Stimulated activated memory B cell treated with anti-CD40 and anti-IgM and Interleukin-4, amounts not matched to agents 10 μg/mL and 1 μg/mL and 100 μg/mL, for 72 hours (primary cell): ENCODE results near the gene CSNK2A3.

Source experiments
- ATAC-seq: fragments of 150-1000 bp; cut with Tn5 transposase; 2 replicates; pipeline ENCODE4 v1.10.0; 2021
- H3K27ac Mint-ChIP-seq: one replicate; pipeline ENCODE4 v1.8.0; 2022; ENCODE audit warnings: mild to moderate bottlenecking, mixed read lengths
- H3K27me3 Mint-ChIP-seq: one replicate; pipeline ENCODE4 v1.8.0; 2022; ENCODE audit warnings: mixed read lengths
- H3K36me3 Mint-ChIP-seq: one replicate; pipeline ENCODE4 v1.8.0; 2022; ENCODE audit warnings: mixed read lengths
- H3K4me1 Mint-ChIP-seq: one replicate; pipeline ENCODE4 v1.8.0; 2022; ENCODE audit warnings: mixed read lengths
- H3K4me3 Mint-ChIP-seq: one replicate; pipeline ENCODE4 v1.8.0; 2022; ENCODE audit warnings: mild to moderate bottlenecking, moderate library complexity, mixed read lengths
- H3K9me3 Mint-ChIP-seq: one replicate; pipeline ENCODE4 v1.8.0; 2022; ENCODE audit warnings: mixed read lengths

The CSNK2A3 gene

DNA sequence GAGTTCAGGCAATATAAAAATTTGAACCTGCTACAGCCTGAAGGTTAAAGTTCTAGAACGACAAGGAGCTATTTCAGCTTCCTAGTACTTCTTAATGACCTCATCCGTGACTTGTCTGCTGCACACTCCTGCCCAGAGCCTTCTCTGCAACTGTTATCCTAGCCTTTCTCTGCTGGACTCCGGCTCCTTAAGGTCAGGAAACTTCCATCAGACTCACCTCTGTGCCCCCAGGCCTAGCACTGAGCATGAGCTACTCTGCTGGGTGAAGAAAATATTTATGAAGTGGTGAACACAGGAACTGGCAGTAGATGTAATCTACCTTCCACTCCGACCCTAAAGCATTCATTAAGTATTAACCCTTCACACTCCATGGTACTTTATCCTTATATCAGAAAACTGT, 18.4 kb downstream of the CSNK2A3 start:
- no peaks in the 10 kb centered on the region for H3K4me1 Mint-ChIP-seq
- no peaks in the 10 kb centered on the region for H3K36me3 Mint-ChIP-seq
- no peak overlapping the region for H3K4me3 Mint-ChIP-seq
- ATAC-seq, result no peak
- H3K27me3 Mint-ChIP-seq, result peaks cover 20% of the 10 kb centered on the region
- no peaks in the 10 kb centered on the region for H3K9me3 Mint-ChIP-seq
- no peak overlapping the region for H3K27ac Mint-ChIP-seq

DNA sequence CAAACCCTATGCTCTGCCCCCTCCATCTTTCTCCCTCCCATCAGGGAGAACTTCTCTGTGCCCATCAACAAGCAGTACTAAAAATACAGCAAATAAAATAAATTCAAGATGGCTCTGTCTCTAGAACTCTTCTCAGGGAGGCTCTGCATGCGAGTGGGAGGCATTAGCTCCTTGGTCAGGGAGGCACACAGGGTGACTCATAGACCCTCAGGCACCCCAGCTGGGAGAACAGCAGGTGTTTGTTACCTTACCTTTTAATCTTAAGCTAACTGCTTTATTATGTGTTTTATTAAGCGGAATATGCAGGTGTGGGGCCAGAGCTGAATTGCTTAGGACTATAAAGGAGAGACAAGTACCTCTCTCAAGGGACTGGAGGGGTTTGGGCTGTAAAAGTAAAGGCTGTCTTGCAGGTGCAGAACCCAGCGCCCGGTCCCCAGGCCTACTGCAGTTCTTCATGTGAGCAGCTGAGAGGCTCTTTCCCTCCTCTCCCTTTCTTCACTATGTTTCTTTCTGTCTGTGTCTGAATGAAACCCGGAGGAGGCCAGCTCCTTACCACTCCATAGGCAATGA, 20.8 kb downstream of the CSNK2A3 start:
- Mint-ChIP-seq H3K9me3 (no peaks in the 10 kb centered on the region), H3K27me3 (peaks cover 3% of the 10 kb centered on the region), H3K4me3 (no peak overlapping the region), H3K27ac (no peak overlapping the region), H3K36me3 (no peaks in the 10 kb centered on the region), H3K4me1 (no peaks in the 10 kb centered on the region)
- no peak for ATAC-seq

DNA sequence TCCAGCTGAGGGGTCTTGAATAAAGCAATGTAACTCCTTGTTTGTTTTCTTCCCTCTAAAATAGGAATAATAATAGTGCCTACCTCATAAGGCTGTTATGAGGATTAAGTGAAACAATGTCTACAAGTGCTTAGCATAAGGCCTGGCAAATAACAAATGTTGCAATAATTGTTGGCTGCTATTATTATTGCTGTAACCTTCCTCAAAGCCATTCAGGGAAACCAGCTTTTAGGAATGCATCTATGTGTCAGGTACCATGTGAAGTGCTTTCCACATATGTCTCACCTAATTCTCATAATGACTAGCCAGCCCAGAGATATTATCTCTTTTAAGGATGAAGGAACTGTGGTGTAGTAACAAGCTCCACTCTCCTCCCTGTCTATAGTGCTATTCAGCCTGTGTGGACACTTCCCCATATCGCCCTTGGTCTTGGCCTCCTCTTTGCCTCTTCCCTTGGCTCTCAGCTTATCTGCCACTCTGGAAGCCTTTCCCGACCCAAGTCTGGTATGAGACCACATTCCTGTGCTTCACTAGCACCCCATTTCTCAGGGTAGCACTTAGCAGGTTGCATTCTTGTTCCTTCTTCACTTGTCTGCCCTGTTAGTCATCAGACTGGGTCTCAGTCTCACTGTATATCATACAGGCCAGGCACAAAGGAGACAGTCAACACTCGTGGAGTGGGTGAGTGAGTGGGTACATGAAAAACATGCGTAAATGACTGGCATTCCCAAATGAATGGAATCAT, 23.8 kb downstream of the CSNK2A3 start:
- Mint-ChIP-seq H3K36me3 (no peaks in the 10 kb centered on the region), H3K4me1 (no peaks in the 10 kb centered on the region), H3K27ac (no peak overlapping the region), H3K27me3 (no peaks in the 10 kb centered on the region), H3K4me3 (no peak overlapping the region), H3K9me3 (peaks cover 3% of the 10 kb centered on the region)
- no peak for ATAC-seq

DNA sequence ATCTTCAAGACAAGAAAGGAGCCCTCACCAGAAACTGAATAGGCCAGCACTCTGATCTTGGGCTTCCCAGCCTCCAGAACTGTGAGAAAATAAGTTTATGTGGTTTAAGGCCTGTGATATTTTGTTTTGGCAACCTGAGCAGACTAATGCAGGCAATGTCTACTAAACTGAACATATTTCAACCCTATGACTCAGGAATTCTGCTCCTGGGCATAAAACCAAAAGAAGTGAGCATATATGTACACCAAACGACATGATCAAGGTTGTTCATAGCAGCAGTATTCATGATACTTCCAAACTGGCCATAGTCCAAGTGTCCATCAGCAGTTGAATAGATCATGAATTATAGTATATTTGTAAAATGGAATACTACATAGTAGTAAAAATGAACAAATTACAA, 29.0 kb downstream of the CSNK2A3 start:
- no peak overlapping the region for H3K27ac Mint-ChIP-seq

DNA sequence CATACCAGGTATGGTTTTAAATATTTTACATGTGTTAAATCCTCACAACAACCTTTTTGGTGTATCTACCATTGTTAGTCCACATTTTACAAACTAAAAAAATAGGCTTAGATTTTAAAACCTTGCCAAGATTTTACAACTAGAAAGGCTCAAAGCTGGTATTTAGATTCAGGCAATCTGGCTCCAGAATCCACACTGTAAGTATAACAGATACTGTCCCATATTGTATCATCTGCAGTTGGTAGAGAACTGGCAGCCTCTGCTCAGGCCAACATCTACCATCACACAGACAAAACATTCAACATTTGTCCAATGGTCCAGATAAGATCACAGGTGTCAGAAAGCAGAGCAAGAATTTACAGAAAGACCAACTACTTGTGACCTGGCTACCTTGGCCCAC, 30.9 kb downstream of the CSNK2A3 start:
- Mint-ChIP-seq H3K4me3 (no peak overlapping the region), H3K36me3 (peaks cover 7% of the 10 kb centered on the region), H3K4me1 (peaks cover 21% of the 10 kb centered on the region), H3K27ac (no peak overlapping the region), H3K9me3 (peaks cover 10% of the 10 kb centered on the region), H3K27me3 (peaks cover 9% of the 10 kb centered on the region)
- ATAC-seq, result no peak

More for the DNA sequence above, 29.0 kb downstream of the CSNK2A3 start:
- ATAC-seq, result no peak
- Mint-ChIP-seq H3K4me3 (no peak overlapping the region), H3K36me3 (peaks cover 7% of the 10 kb centered on the region), H3K4me1 (peaks cover 2% of the 10 kb centered on the region), H3K9me3 (peaks cover 10% of the 10 kb centered on the region), H3K27me3 (peaks cover 9% of the 10 kb centered on the region)

DNA sequence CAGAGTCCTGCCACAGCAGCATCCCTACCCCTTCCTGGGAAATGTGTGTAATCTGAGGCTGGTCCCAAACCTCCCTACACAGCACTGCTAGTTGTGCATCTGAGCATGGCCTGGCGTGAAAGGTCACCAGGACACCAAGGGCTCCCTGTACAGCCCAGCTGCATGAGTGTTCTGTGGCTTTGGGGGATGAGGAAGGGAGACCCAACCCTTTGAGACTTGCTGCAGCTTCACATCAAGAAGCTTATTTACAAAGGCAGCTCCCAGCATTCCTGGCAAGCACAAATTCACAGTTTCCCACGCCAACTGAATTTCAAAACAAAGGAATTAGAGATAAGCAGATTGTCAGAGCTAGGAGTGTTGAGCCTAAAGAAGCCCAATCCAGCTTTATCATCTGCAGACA, 32.2 kb downstream of the CSNK2A3 start:
- H3K27me3 Mint-ChIP-seq, result peaks cover 9% of the 10 kb centered on the region
- peaks cover 7% of the 10 kb centered on the region for H3K36me3 Mint-ChIP-seq
- no peak for ATAC-seq
- peaks cover 10% of the 10 kb centered on the region for H3K9me3 Mint-ChIP-seq
- H3K4me3 Mint-ChIP-seq, result no peak overlapping the region
- peaks cover 21% of the 10 kb centered on the region for H3K4me1 Mint-ChIP-seq
- peak overlapping the region; percentile 59 for H3K27ac Mint-ChIP-seq

DNA sequence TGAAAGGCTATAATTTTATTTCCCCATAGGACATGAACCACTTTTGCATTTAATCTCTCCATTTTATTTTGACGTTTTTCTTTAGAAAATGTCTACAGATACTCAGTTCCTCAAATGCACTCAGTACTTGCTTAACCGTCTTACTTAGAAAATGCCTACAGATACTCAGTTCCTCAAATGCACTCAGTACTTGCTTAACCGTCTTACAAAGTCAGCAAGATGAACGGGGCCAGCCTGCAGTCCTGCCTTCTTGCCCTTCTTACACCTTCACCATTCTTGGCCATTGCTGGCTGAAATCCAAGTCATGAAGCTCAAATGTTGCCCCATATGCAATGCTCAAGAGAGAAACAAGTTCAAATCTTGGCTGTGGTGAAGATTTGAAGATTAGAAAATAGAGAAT, 34.1 kb downstream of the CSNK2A3 start:
- peak; percentile 95 for ATAC-seq
- H3K4me1 Mint-ChIP-seq, result peaks cover 21% of the 10 kb centered on the region
- H3K27ac Mint-ChIP-seq, result peak overlapping the region; percentile 82
- no peak overlapping the region for H3K4me3 Mint-ChIP-seq
- peaks cover 7% of the 10 kb centered on the region for H3K36me3 Mint-ChIP-seq
- peaks cover 9% of the 10 kb centered on the region for H3K27me3 Mint-ChIP-seq
- peaks cover 7% of the 10 kb centered on the region for H3K9me3 Mint-ChIP-seq

DNA sequence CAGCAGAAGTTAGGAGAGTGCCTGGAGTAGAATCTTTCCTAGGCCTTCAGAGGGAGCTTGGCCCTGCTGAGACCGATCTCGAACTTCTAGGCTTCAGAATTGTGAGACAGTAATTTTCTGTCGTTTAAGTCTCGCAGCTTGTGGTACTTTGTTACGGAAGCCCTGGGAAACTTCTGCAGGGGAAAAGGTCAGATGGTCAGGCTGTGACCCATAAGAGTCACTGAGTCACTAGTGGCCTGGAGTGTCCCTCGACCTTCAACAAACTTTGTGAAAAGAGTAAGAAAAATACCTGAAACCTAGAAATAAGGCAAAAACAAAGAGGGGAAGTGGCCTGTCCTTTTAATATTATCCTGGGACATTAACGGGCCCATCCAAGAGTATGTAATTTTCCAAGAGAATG, 34.6 kb downstream of the CSNK2A3 start:
- peaks cover 4% of the 10 kb centered on the region for H3K9me3 Mint-ChIP-seq
- H3K4me1 Mint-ChIP-seq, result peaks cover 21% of the 10 kb centered on the region
- peak overlapping the region; percentile 82 for H3K27ac Mint-ChIP-seq

DNA sequence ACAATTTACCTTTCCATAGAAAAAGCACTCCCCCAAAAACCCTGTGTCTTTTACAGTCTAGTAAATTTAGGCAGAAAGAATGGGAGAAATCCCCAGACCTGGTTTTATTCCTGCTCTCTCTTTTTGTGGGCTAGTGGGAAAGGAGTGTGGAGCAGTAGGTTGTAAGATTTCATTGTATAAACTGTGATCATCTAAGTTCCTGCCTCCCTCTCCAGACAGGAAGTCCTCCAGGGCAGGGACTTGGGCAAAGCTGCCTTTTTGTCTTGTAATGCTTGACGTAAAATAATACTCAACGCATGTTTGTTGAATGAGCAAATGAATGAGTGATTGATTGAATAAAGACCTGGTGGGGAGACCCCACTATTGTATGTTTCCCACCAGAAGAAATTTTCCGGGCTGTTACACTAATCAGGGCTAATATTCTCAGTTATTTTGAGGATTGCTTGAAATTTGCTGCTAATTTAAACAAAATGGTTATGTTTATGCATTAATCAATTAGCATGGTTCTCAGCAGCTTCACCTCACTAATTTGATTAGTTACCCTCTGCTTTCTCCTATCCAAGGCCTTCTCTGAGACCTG, 36.3 kb downstream of the CSNK2A3 start:
- Mint-ChIP-seq H3K9me3 (no peaks in the 10 kb centered on the region), H3K4me1 (peaks cover 21% of the 10 kb centered on the region), H3K36me3 (no peaks in the 10 kb centered on the region), H3K4me3 (no peak overlapping the region), H3K27me3 (peaks cover 9% of the 10 kb centered on the region), H3K27ac (no peak overlapping the region)
- no peak for ATAC-seq

More for the DNA sequence above, 34.6 kb downstream of the CSNK2A3 start:
- peak; percentile 68 for ATAC-seq
- Mint-ChIP-seq H3K36me3 (peaks cover 6% of the 10 kb centered on the region), H3K27me3 (peaks cover 9% of the 10 kb centered on the region), H3K4me3 (peak overlapping the region; percentile 15)

DNA sequence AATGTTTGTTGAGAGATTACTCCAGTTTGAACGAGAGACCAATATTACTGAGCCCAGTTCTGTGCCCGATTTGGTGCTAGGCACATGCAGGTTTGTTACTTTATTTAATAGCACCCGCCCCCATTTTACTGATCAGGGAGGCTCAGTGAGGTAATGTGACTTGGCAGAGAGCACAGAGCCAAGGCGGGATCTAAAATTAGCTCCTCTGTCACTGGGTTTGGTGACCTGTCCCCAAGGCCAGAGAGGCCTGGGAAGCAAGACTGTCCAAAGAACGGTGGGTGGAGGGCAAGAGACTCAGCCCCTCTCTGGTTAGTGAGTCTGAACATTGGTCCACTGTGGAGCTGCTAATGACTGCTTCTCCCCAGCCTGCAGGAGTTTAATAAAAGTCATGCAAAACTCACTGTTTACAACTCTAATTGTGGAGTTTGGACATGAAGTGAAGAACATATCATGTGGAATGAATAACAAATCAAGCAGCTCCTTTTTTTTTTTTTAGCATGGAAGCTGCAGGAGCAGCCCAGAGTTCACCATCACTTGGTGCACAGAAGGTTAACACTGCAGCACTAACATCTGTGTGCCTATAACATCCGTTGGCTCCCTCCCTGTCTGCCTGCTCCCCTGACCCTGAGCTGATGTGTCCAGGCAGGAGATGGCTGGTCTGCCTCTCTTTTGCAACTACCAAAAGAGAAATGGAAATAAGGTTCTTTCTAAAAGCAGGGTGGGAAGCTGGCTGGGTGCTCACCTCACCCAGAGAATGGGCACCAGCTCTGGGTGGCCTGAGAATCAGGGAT, 39.0 kb downstream of the CSNK2A3 start:
- H3K4me3 Mint-ChIP-seq, result no peak overlapping the region
- no peaks in the 10 kb centered on the region for H3K36me3 Mint-ChIP-seq
- H3K27ac Mint-ChIP-seq, result no peak overlapping the region
- peaks cover 19% of the 10 kb centered on the region for H3K4me1 Mint-ChIP-seq
- H3K27me3 Mint-ChIP-seq, result no peaks in the 10 kb centered on the region
- no peak for ATAC-seq
- peaks cover 14% of the 10 kb centered on the region for H3K9me3 Mint-ChIP-seq

DNA sequence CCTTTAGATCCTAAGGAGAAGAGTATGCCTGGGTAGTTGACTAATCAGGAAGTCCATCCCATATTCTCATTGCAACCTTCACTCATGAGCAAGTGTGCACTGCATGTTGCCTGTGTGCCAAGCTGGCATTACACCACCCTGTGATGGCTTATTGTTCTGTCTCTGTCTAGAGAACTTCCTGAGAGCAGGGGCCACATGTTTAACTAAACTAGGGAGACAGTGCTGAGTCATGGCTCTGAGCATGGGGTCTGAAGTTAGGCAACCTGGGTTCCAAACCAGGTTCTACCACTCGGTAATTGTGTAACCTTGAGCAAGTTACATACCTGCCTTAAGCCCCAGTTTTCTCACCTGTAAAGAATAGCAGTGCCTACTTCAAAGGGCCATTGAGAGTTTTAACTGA, 39.6 kb downstream of the CSNK2A3 start:
- peaks cover 14% of the 10 kb centered on the region for H3K9me3 Mint-ChIP-seq
- peaks cover 12% of the 10 kb centered on the region for H3K4me1 Mint-ChIP-seq
- H3K4me3 Mint-ChIP-seq, result no peak overlapping the region
- ATAC-seq, result no peak
- no peaks in the 10 kb centered on the region for H3K27me3 Mint-ChIP-seq
- no peak overlapping the region for H3K27ac Mint-ChIP-seq
- no peaks in the 10 kb centered on the region for H3K36me3 Mint-ChIP-seq

DNA sequence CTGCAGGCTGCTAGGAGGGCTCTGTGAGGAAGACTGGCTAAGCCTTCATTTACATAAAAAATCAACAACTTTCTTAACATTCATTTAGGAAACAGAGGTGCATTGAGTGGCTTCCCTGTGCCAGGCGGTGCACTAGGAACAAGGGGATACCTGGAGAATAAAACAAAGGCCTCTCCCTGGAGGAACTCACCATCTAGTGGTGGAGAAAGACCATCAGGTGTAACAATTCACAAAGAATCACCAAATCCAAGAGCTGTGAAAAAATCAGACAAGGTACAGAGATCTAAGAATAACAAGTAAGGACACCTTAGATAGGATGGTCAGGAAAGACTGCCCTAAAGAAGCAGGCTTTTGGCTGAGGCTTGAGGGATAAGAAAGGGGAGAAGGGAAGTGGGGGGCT, 40.3 kb downstream of the CSNK2A3 start:
- Mint-ChIP-seq H3K27ac (no peak overlapping the region), H3K27me3 (no peaks in the 10 kb centered on the region), H3K36me3 (no peaks in the 10 kb centered on the region), H3K4me3 (no peak overlapping the region), H3K9me3 (peaks cover 14% of the 10 kb centered on the region), H3K4me1 (peaks cover 6% of the 10 kb centered on the region)
- ATAC-seq, result no peak

DNA sequence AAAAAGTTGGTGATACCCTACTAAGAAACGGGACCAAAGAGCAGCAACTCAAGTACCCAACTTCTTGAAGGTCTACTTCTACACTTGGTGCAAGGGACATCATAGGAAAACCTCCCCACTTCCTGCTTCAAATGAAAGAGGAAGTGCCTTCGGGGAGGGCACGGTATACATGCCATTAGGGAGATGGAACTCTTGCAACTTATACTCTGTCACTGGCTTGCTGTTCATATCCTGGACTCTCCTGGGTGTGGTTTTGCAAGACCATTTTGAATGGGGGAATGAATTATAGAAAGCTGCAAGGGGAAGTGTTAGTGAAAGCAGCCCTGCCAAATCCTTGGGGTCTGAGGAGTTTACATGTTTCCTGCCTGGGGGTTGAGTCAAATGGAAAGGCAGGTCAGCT, 41.9 kb downstream of the CSNK2A3 start:
- ATAC-seq, result peak; percentile 69
- no peaks in the 10 kb centered on the region for H3K36me3 Mint-ChIP-seq
- H3K4me1 Mint-ChIP-seq, result no peaks in the 10 kb centered on the region
- no peak overlapping the region for H3K27ac Mint-ChIP-seq
- no peak overlapping the region for H3K4me3 Mint-ChIP-seq
- no peaks in the 10 kb centered on the region for H3K27me3 Mint-ChIP-seq
- peaks cover 14% of the 10 kb centered on the region for H3K9me3 Mint-ChIP-seq

DNA sequence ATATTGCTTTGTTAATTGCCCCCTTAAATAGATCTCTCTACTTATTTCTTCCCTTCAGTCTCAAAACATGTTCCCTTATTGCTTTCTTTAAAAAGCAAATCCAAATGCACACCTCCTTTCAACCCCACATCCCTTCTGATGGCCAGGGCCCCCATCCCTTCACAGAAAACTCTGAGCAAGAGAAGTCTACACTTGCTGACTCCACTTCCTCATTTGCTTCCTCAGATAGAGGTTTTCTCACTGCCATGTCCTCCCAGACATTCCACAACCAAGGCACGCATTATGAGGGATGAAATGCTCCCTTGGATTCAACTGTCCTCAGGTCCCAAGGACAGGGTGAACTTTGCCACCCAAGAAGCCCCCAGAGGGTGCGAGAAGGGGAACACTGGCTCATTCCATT, 43.1 kb downstream of the CSNK2A3 start:
- H3K9me3 Mint-ChIP-seq, result peaks cover 14% of the 10 kb centered on the region
- H3K36me3 Mint-ChIP-seq, result no peaks in the 10 kb centered on the region
- H3K4me3 Mint-ChIP-seq, result no peak overlapping the region
- no peaks in the 10 kb centered on the region for H3K4me1 Mint-ChIP-seq
- H3K27ac Mint-ChIP-seq, result no peak overlapping the region
- no peak for ATAC-seq
- no peaks in the 10 kb centered on the region for H3K27me3 Mint-ChIP-seq

DNA sequence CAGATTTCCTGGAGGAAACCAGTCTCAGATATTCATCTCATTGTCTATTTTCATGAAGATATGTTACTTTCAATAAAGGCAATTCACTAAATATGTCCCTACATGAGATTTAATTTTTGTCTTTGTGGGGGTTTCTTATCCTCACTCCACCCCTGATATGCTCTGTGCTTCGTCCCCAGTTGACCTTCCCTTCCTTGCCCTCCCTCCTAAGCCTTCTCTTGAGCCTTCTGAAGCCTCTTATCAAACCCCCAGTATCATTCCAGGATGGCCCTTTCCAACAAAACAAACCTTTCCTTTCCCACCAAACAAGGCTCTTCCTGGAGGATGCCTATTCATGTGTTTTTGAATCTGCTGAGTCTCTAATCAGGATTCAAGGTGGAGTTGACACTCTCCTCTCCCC, 44.8 kb downstream of the CSNK2A3 start:
- no peaks in the 10 kb centered on the region for H3K27me3 Mint-ChIP-seq
- H3K36me3 Mint-ChIP-seq, result no peaks in the 10 kb centered on the region
- H3K4me1 Mint-ChIP-seq, result no peaks in the 10 kb centered on the region
- no peak overlapping the region for H3K4me3 Mint-ChIP-seq
- no peak for ATAC-seq
- H3K9me3 Mint-ChIP-seq, result peaks cover 14% of the 10 kb centered on the region
- no peak overlapping the region for H3K27ac Mint-ChIP-seq
